GM18508 (cell line): ENCODE measurements around the gene ZBTB20.

Experiments
- ATAC-seq: cut with Tn5 transposase; IDR thresholded peaks from one replicate; pipeline ENCODE4 v1.9.1; 2021; ENCODE audit warnings: moderate number of reproducible peaks; ENCODE audit not compliant: insufficient read depth, unreplicated experiment

The ZBTB20 gene

GRCh38 chr3:114469070-114469469, 678.0 kb downstream of the ZBTB20 start:
- ATAC-seq = no peak

- no peak for ATAC-seq
Observed at GRCh38 chr3:114466816-114467215, 680.3 kb downstream of the ZBTB20 start.

GRCh38 chr3:114466251-114466650, 680.8 kb downstream of the ZBTB20 start:
- no peak for ATAC-seq

DNA sequence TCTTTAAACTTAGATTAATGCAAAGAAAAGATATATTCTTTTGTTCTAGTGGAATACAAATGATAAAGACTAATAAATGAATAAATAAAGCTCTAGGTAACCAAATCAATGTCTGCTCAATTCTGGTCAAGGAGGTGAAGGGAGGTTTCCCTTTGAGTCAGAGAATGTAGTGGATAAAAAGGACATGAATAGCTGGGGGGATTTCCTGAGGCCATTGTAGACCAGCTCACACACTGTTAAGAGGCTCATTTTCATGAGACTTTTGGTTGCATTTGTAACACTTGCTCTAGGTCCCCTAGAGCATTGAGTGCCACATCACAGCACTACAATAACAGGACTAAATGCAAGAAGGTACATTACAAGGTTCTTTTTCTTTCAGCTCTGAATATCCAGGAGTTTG, 682.5 kb downstream of the ZBTB20 start:
- ATAC-seq = peak; percentile 92

GRCh38 chr3:114462750-114463149, 684.3 kb downstream of the ZBTB20 start:
- ATAC-seq = no peak

DNA sequence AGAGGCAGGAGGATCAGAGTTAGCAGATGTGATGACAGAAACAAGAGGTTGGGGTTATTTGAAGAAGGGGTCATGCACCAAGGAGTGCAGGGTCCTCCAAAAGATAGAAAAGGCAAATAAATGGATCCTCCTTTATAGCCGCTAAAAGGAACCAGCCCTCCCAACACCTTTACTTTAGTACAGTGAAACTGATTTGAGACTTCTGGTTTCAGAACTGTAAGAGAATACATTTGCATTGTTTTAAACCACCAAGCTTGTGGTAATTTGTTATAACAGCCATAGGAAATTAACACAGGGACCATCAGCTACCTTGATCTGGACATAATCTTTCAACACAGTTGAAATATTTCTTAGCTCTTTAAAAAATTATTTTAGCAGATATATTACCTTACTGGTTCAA, 686.6 kb downstream of the ZBTB20 start:
- peak; percentile 33 for ATAC-seq

GRCh38 chr3:114456742-114457141, 690.3 kb downstream of the ZBTB20 start:
- peak; percentile 76 for ATAC-seq

DNA sequence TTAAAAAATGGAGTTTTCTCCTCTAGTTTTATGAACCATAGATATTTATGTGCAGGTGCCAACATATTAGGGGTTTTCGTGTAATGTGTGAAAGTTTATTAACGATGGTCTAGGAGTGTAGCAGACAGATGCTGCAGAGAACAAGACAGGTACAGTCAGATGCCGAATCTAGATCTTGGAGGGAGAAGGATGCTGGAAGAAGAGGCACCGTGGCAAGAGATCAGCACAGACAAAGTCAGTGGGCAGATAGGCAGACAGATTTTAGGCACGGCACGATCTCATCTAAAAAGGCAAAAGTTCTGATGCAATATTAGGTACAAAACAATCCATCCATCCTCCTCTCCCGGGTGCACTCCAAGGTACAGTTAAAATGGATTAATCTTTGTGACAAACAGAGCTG, 691.7 kb downstream of the ZBTB20 start:
- ATAC-seq = no peak

DNA sequence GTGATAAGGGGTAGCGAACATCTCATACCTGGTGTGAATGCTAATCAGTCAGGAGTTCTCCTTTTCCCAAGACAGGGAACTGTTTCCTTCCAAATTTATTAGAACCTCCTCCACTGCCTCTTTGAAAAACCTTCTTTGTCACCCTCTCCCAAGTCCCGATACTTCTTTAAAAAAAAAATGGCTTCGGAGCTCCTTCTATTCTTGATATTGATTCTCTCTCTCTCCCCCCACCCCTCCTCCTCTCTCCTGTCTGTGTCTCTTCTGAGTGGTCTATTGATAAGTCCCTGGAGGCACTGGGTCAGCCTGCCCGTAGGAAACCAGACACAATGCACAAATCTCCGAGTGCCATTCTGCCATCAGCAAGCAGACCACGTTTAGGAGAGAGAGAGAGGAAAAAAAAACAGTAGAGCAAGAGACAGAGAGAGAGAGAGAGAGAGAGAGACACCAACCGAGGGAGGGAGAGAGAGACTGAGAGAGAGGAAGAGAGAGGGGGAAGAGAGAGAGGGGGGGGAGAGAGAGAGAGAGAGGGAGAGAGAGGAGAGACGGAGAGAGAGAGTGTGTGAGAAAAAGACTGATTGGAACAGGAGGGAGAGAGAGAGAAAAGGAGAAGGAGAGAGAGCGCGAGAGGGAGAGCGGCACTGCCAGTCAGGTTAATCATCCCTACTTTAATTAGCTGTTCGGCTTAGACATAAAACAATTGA, 692.4 kb downstream of the ZBTB20 start:
- no peak for ATAC-seq

- ATAC-seq = no peak
Observed at GRCh38 chr3:114453361-114453780, 693.7 kb downstream of the ZBTB20 start.

GRCh38 chr3:114452937-114453336, 694.2 kb downstream of the ZBTB20 start:
- ATAC-seq = no peak

- ATAC-seq = no peak
Observed at GRCh38 chr3:114452256-114452655, 694.8 kb downstream of the ZBTB20 start.

GRCh38 chr3:114451561-114452018, 695.5 kb downstream of the ZBTB20 start:
- no peak for ATAC-seq

DNA sequence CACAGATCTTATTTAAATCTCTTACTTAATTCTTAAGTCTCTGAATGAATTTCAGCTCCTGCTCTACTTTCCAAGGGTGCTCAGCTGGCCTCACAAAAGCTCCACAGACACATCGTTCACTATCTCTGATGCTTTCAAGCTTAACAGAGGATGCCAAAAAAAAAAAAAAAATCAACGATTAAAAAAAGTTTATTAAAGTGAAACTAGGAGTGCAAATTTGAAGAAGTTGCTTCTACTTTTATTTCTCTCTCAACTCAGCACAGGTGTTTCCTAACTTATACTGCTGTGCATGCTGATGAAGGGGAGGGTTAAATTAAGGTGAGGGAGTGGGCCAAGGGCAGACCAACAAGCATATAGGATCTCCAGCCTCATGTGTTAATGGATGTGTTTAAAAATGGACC, 696.0 kb downstream of the ZBTB20 start:
- ATAC-seq = no peak

DNA sequence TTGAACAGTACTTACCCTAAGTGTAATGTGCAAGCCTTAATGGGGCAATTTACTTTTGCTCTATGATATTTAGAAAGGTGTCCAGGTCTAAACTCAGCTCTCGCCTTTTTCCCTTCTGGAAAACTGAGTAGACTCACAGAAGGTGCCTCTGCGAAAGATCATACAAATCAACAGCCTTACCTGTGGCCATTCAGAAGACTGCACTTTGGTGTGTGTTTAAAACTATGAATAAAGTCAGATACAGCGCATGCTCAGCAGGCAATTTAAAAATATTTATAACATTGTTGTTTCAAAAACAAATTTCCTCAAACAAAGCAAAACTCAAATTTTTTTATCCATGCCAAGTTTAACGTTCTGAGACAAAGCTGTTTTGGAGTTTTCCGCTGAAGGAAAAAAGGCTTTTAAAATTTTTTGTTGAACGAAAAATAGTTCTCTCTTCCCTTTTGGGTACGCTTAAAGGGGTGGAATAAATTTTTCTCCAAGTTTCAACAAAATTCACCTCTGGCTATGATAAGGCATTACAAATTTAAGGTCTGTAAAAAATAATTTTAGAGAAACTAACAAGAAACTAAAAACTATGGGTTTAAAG, 697.0 kb downstream of the ZBTB20 start:
- ATAC-seq = no peak

GRCh38 chr3:114449271-114450007, 697.6 kb downstream of the ZBTB20 start:
- no peak for ATAC-seq

GRCh38 chr3:114447950-114448479, 699.1 kb downstream of the ZBTB20 start:
- ATAC-seq = no peak

- ATAC-seq = no peak
Observed at GRCh38 chr3:114447545-114447944, 699.5 kb downstream of the ZBTB20 start.

DNA sequence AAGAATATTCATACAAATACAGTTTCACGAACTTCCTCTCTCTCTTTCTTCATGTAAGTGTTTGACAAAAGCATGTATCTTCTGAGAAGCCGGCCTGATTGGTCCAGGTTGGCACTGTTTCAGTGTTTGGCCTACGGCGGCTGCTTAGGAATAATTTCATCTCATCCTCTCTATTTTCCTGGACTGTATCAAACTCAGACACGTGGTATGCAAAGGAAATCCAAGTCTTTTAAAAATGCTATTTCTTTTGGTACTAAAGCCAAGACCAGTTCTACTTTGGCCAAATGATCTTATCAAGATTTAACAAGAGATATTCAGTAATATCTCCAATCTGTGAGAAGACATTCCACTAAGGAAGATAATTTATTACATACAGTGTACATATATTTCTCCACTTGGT, 700.5 kb downstream of the ZBTB20 start:
- no peak for ATAC-seq

- ATAC-seq = no peak
Observed at GRCh38 chr3:114445233-114445632, 701.9 kb downstream of the ZBTB20 start.

- no peak for ATAC-seq
Observed at GRCh38 chr3:114444216-114444615, 702.9 kb downstream of the ZBTB20 start.
